Mononuclear cell (primary cell): ENCODE measurements around the gene SFXN2. TPM values are rescaled to one million over a fixed set of nuclear protein-coding genes. Genes with fewer than 3 reads are reported as not detected.
"Not testable (repeated sequence)": the region's sequence is repeated elsewhere in the genome, so short reads cannot be mapped to it uniquely, and the experiment has no call there.

Experiments used
- H3K27me3 ChIP-seq: 2 replicates; pipeline ENCODE4 v1.6.0; 2011; ENCODE audit warnings: low read length, control low read depth; ENCODE audit not compliant: insufficient read depth
- H3K4me1 ChIP-seq: 2 replicates; pipeline ENCODE4 v1.5.1; 2011; ENCODE audit warnings: mild to moderate bottlenecking, low read length, control low read depth; ENCODE audit not compliant: insufficient read depth
- H3K4me3 ChIP-seq: 2 replicates; pipeline ENCODE4 v1.5.1; 2011; ENCODE audit warnings: mild to moderate bottlenecking, low read length, moderate library complexity
- H3K9me3 ChIP-seq: 2 replicates; pipeline ENCODE4 v1.5.1; 2011; ENCODE audit warnings: low read depth, mild to moderate bottlenecking, control low read depth, low read length
- total RNA-seq: library from RNA; depleted of rRNA; stranded (reverse); fragments of >200 nt; gene quantifications from one replicate; pipeline ENCODE4 v1.2.3, GENCODE V29; 2012

SFXN2 gene
- total RNA-seq, 1 donor, result 2.2 TPM

- H3K4me1 ChIP-seq, result peaks cover 72% of the 10 kb centered on the region
- no peaks in the 10 kb centered on the region for H3K27me3 ChIP-seq
- H3K4me3 ChIP-seq, result no peak overlapping the region
- H3K9me3 ChIP-seq, result no peaks in the 10 kb centered on the region
These were observed 37.7 kb upstream of the SFXN2 start for GRCh38 chr10:102676534-102677315.

- peaks cover 66% of the 10 kb centered on the region for H3K4me1 ChIP-seq
- no peaks in the 10 kb centered on the region for H3K9me3 ChIP-seq
- H3K4me3 ChIP-seq, result no peak overlapping the region
- H3K27me3 ChIP-seq, result no peaks in the 10 kb centered on the region
These were observed 36.9 kb upstream of the SFXN2 start for GRCh38 chr10:102677331-102678067.

- peaks cover 60% of the 10 kb centered on the region for H3K4me1 ChIP-seq
- no peaks in the 10 kb centered on the region for H3K27me3 ChIP-seq
- H3K4me3 ChIP-seq, result no peak overlapping the region
- no peaks in the 10 kb centered on the region for H3K9me3 ChIP-seq
These were observed 36.4 kb upstream of the SFXN2 start for GRCh38 chr10:102678068-102678400.

DNA sequence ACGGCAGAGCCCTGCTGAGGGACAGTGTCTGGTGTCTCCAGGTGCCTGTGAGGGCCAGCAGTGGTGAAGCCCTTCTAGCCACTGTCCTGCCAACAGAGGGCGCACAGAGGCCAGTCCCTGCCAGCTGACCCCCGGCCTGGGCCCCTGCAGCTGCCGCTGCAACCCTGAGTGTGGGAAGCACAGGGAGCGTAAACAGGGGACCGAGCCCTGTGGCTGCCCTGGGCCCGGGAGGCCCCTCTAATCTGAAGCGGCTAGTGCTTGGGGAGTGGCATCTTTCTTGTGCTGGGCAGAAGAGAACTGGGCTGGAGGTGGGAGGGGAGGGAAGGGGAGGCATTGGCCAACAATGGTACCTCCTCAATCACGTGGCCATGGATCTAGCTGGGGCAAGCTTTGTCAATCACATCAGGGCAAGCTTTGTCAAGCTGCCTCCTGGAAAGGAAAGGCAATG, 35.6 kb upstream of the SFXN2 start:
- no peaks in the 10 kb centered on the region for H3K27me3 ChIP-seq
- peaks cover 52% of the 10 kb centered on the region for H3K4me1 ChIP-seq
- H3K4me3 ChIP-seq, result no peak overlapping the region
- H3K9me3 ChIP-seq, result no peaks in the 10 kb centered on the region

GRCh38 chr10:102679596-102679995, 34.8 kb upstream of the SFXN2 start:
- Histone ChIP-seq H3K27me3 (no peaks in the 10 kb centered on the region), H3K4me1 (peaks cover 45% of the 10 kb centered on the region), H3K9me3 (no peaks in the 10 kb centered on the region), H3K4me3 (no peak overlapping the region)

DNA sequence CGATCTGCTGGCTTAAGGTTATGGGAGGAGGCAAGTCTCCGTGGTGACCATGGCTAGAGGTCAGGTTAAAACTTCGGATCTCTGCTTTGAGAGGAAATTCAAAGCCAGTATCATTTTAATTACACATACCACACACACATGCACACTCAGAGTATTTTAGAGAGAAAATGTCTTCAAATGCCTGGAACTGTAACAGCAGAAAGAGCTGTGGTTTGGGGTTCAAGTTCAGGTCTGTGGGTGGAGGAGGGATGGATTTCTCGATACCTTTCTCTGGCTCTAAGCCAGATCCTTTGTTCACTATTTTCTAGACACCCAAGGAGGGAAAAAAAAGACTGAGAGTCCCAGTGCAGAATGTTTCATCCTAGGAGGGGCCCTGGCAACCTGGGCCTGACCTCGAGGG, 32.7 kb upstream of the SFXN2 start:
- H3K4me3 ChIP-seq, result no peak overlapping the region
- H3K4me1 ChIP-seq, result peaks cover 24% of the 10 kb centered on the region
- H3K9me3 ChIP-seq, result no peaks in the 10 kb centered on the region
- H3K27me3 ChIP-seq, result no peaks in the 10 kb centered on the region

GRCh38 chr10:102682416-102682815, 32.0 kb upstream of the SFXN2 start:
- Histone ChIP-seq H3K27me3 (no peaks in the 10 kb centered on the region), H3K4me1 (peaks cover 16% of the 10 kb centered on the region), H3K9me3 (no peaks in the 10 kb centered on the region), H3K4me3 (no peak overlapping the region)

- no peak overlapping the region for H3K4me3 ChIP-seq
- no peaks in the 10 kb centered on the region for H3K27me3 ChIP-seq
- peaks cover 13% of the 10 kb centered on the region for H3K4me1 ChIP-seq
- H3K9me3 ChIP-seq, result no peaks in the 10 kb centered on the region
These were observed 31.5 kb upstream of the SFXN2 start for GRCh38 chr10:102682981-102683380.

DNA sequence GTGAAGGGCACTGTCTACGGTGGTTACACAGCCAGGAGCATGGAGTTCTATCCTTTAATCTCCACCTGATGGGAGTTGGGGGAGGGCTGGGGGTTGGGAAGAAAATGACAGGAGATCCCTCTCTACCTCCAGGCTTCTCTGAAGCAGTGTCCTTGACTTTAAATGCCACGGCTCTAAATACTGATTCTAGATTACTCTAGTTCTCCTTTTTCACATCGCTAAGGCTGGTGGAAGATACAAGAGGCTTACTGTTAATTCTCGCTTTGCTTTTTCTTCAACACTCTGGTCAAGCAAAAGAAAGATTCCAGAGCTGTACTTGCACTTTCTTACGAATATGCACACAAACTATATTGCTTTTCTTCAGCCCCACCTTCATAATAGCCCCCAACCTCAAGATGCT, 30.7 kb upstream of the SFXN2 start:
- no peaks in the 10 kb centered on the region for H3K9me3 ChIP-seq
- H3K27me3 ChIP-seq, result no peaks in the 10 kb centered on the region
- no peak overlapping the region for H3K4me3 ChIP-seq
- peaks cover 8% of the 10 kb centered on the region for H3K4me1 ChIP-seq

GRCh38 chr10:102691285-102692066, 23.0 kb upstream of the SFXN2 start:
- Histone ChIP-seq H3K4me3 (no peak overlapping the region), H3K4me1 (no peaks in the 10 kb centered on the region), H3K27me3 (no peaks in the 10 kb centered on the region), H3K9me3 (no peaks in the 10 kb centered on the region)

DNA sequence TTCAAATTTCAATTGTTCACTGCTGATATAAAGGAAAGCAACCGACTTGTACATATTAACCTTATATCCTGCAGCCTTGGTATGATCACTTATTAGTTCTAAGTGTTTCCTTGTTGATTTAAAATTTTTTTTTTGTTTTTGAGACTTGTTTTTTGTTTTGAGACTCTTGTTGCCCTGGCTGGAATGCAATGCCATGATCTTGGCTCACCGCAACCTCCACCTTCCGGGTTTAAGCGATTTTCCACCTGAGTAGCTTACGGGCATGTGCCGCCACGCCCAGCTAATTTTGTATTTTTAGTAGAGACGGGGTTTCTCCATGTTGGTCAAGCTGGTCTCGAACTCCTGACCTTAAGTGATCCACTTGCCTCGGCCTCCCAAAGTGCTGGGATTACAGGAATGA, 19.0 kb upstream of the SFXN2 start:
- H3K9me3 ChIP-seq, H3K4me3 ChIP-seq, H3K4me1 ChIP-seq, H3K27me3 ChIP-seq: not testable (repeated sequence)

- H3K4me3 ChIP-seq, result no peak overlapping the region
- no peaks in the 10 kb centered on the region for H3K9me3 ChIP-seq
- H3K4me1 ChIP-seq, result no peaks in the 10 kb centered on the region
- no peaks in the 10 kb centered on the region for H3K27me3 ChIP-seq
These were observed 17.7 kb upstream of the SFXN2 start for GRCh38 chr10:102696736-102697135.

DNA sequence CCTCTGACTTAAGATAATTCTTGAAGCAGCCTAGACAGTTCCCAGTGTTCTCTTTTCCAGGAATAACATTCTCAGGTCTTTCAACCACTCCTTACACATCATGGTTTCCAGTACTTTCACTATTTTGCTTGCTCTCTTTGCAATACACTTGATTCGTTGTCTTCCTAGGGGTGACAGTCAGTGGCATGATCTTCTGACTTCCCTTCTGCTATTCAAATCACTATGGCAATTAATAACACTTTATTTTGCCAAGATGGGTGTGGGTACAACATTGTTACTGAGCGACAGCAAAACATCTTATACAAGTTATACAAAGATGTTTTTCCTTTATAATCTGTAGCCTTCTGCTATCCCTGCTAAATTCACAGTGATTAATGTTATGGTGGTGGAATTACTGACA, 15.5 kb upstream of the SFXN2 start:
- H3K9me3 ChIP-seq, result no peaks in the 10 kb centered on the region
- no peaks in the 10 kb centered on the region for H3K27me3 ChIP-seq
- H3K4me1 ChIP-seq, result no peaks in the 10 kb centered on the region
- no peak overlapping the region for H3K4me3 ChIP-seq

DNA sequence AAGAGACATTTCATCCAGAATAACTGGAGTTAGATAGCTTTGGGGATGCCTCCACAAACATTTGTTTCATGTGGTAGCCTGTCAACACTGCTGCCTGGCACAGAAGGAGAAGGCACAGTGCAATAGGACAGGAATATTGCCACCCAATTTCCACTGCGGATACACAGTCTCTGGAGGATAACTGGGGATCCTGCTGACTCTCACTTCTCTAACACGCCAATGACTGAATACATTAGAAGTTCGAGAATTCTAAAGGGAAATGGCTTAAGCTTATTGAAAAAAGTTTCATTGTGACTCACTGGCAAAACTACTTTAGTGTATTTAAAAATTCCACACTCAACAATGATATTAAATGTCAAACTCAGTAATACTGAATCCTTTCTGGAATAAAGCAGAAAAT, 13.2 kb upstream of the SFXN2 start:
- H3K27me3 ChIP-seq, result no peaks in the 10 kb centered on the region
- no peak overlapping the region for H3K4me3 ChIP-seq
- H3K4me1 ChIP-seq, result peaks cover 3% of the 10 kb centered on the region
- no peaks in the 10 kb centered on the region for H3K9me3 ChIP-seq

GRCh38 chr10:102701796-102702195, 12.6 kb upstream of the SFXN2 start:
- Histone ChIP-seq H3K9me3 (no peaks in the 10 kb centered on the region), H3K4me1 (peaks cover 3% of the 10 kb centered on the region), H3K4me3 (no peak overlapping the region), H3K27me3 (no peaks in the 10 kb centered on the region)
